Measurements from ENCODE around the gene SOX8.

The SOX8 gene

DNA sequence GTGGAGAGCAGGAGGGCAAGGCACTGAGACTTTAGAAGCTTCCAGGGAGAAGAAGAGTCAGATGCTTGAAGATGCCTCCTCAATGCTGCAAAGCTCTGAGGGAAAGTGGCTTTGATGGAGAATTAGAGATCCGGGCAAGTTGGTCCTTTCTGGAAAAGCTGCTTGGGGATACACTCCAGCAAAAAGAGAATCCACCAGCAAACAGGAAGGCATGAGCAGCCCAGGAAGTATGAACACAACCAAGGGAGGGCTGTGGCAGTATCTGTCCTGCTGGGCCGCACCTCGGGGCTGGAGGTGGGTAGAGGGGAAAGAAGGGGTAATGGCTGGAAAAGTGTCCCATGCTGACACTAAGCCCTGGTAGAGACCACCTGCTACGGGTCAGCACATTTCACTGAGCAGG lies 16.1 kb upstream of the SOX8 start:
- H3K4me3 ChIP-seq (replicated peaks; ENCODE audit: low read depth, low read length): no peak overlapping the region
- no peak for DNase-seq (ENCODE audit: extremely low read depth, low read depth)
- TF ChIP-seq, protein P1, sequence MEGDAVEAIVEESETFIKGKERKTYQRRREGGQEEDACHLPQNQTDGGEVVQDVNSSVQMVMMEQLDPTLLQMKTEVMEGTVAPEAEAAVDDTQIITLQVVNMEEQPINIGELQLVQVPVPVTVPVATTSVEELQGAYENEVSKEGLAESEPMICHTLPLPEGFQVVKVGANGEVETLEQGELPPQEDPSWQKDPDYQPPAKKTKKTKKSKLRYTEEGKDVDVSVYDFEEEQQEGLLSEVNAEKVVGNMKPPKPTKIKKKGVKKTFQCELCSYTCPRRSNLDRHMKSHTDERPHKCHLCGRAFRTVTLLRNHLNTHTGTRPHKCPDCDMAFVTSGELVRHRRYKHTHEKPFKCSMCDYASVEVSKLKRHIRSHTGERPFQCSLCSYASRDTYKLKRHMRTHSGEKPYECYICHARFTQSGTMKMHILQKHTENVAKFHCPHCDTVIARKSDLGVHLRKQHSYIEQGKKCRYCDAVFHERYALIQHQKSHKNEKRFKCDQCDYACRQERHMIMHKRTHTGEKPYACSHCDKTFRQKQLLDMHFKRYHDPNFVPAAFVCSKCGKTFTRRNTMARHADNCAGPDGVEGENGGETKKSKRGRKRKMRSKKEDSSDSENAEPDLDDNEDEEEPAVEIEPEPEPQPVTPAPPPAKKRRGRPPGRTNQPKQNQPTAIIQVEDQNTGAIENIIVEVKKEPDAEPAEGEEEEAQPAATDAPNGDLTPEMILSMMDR (IDR thresholded peaks at IDR 0.05; ENCODE audit: low read depth, low read length, missing control alignments): no peak

DNA sequence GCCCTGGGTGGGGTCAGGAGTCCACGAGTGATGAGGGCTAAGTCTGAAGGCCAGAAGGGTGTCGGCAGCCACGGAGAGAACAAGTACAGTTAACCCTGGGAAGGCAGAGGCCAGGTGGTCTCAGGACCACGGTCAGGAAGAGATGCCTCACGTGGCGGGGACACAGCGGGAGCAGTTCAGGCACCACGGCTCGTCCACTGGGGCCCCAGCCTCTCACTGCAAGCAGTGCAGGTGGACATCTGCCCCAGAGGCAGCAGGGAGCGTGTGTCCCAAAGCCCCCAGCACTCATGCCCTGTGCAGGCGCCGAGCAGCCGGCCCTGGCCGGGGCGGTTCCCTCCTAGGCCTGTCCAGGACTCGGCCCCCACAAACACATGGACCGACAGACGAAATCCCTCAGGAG lies 15.5 kb upstream of the SOX8 start:
- TF ChIP-seq, protein P1 (IDR thresholded peaks at IDR 0.05; ENCODE audit: low read depth, low read length, missing control alignments): no peak

DNA sequence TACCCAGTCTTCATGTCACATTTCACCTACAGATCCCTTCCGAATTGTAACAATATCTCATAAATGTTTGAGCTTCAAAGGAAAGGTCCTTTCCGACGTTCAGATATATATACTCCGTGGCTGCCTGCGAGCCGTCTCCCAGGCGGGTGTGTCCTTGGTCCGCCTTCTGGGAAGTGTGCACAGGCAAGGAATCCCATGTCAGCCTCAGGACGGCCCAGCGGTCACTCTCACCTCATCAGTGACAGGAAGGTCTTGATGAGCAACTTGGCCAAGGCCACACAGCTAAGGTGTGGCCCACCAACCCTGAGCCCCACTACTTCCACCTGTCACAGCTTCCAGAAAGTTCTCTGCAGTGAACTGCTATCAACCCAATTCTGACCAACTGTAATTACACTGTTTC lies 15.1 kb upstream of the SOX8 start:
- TF ChIP-seq, protein P1 (IDR thresholded peaks at IDR 0.05; ENCODE audit: low read depth, low read length, missing control alignments): no peak
- no peak overlapping the region for H3K4me3 ChIP-seq (replicated peaks; ENCODE audit: low read depth, low read length)
- no peak for DNase-seq (ENCODE audit: extremely low read depth, low read depth)

More for the DNA sequence above, 15.5 kb upstream of the SOX8 start:
- no peak overlapping the region for H3K4me3 ChIP-seq (replicated peaks; ENCODE audit: low read depth, low read length)
- no peak for DNase-seq (ENCODE audit: extremely low read depth, low read depth)

DNA sequence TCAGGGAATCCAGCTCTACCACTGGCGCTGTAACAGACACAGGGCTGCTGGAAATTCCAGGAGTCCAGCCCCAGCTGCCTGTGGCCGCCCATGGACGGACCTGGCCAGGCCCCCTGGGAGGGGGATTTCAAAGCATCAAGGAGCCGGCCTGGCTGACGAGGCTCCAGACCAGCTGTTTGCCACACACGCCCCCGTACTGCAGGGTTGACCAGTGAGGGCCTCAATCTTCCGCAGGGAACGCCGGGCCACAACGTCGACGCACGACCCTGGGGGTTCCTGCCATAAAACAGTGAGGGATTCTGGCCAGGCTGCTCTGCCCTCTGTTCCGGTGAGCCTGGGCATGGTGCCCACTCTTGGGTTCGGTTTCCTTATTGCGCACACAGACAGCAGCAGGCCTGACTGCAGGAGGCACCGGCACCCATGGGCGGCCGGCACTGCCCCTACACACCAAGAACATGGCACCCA lies 14.5 kb upstream of the SOX8 start:
- no peak for DNase-seq (ENCODE audit: extremely low read depth, low read depth)
- H3K4me3 ChIP-seq (replicated peaks; ENCODE audit: low read depth, low read length): no peak overlapping the region
- TF ChIP-seq, protein P1 (IDR thresholded peaks at IDR 0.05; ENCODE audit: low read depth, low read length, missing control alignments): no peak

DNA sequence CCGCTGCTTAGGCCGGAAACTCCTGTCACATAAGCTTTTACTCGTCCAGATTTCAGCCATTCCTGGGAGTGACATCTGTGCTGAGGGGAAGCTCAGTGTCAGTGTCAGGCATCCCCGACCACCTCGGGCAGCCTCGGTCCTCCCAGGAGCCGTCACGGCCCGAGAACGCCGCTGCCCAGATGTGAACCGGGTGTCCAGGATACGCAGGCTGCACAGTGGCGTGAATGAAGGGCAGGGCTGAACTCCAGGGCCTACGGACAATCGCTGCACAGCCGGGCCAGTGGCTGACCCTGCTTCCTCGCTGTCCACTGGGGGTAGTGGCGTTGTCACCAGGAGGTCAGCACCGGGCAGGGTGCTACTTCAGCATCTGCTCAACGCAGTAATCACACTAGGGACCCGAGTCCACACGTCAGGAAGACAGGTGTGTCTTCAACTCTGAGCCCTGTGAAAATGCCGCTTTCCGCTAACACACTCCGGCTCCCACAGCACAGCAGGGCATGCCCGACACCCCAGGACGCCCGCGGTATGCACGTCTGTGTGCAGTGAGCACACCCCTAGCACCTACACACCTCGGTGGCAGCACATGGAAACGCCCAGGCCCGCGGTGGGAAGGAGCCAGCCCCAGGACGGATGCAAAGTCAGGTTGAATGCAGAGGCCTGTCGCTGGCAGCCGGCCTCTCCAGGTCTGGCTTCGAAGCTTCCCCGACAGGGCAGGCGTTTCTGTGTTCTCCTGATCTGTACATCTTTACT lies 13.8 kb upstream of the SOX8 start:
- TF ChIP-seq, protein P1 (IDR thresholded peaks at IDR 0.05; ENCODE audit: low read depth, low read length, missing control alignments): no peak
- H3K4me3 ChIP-seq (replicated peaks; ENCODE audit: low read depth, low read length): no peak overlapping the region
- no peak for DNase-seq (ENCODE audit: extremely low read depth, low read depth)

DNA sequence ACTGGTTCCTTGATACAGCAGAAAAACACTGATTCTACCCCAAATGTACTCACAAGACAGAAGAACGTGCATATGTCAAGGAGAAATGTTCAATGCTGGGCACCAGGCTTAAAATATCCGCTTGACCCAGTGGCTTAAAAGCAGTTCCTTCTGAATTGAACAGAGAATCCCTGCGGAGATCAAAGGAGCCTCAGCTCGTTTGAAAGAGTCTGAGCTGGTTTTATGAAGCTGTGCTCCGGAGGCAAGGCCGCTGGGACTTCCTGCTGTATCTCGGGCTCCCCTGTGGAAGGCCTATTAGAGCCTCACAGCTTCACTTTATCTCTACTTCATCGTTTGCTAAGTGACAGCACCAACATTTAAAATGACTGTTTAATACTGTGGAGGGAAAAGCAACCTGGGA lies 12.9 kb upstream of the SOX8 start:
- no peak for DNase-seq (ENCODE audit: extremely low read depth, low read depth)
- TF ChIP-seq, protein P1 (IDR thresholded peaks at IDR 0.05; ENCODE audit: low read depth, low read length, missing control alignments): no peak
- no peak overlapping the region for H3K4me3 ChIP-seq (replicated peaks; ENCODE audit: low read depth, low read length)

Data from HFF-Myc (cell line).